ENCODE results near the gene PER2. TPM values are rescaled to one million over a fixed set of nuclear protein-coding genes. Genes with fewer than 3 reads are reported as not detected.

PER2 gene
- total and polyA plus RNA-seq, 9 of the 15 experiments (the other 6 are each of a cell fraction or from before 2014, with no cell fraction given), result 1.1 to 10.3 (median 2.9) TPM

- Histone ChIP-seq H3K4me3 (no peak overlapping the region), H4K20me1 (replicated peaks; ENCODE audit: control insufficient read depth, insufficient read depth, low read length) (no peaks in the 10 kb centered on the region), H3K9me1 (ENCODE audit: control insufficient read depth, insufficient read depth, low read length) (no peaks in the 10 kb centered on the region), H3K4me2 (ENCODE audit: insufficient read depth, low read length) (no peak overlapping the region), H3K9me3 (replicated peaks; ENCODE audit: control insufficient read depth, insufficient read depth, low read depth, low read length) (no peaks in the 10 kb centered on the region), H3K4me1 (replicated peaks in 1 of 2; ENCODE audit: control insufficient read depth in 2 of 2, insufficient read depth in 2 of 2, low read length in 2 of 2) (no peaks in the 10 kb centered on the region; a peak in 1 of 5 replicates), H3K36me3 (ENCODE audit: control insufficient read depth, insufficient read depth, low read length) (peaks cover 46% of the 10 kb centered on the region; the same call in 1 of the 3 replicates), H3K79me2 (ENCODE audit: control insufficient read depth, insufficient read depth, low read length) (no peaks in the 10 kb centered on the region), H3K9ac (ENCODE audit: insufficient read depth in 1 of 2, low read depth in 2 of 2, low read length in 2 of 2) (no peak overlapping the region), H3K27me3 (ENCODE audit: control insufficient read depth in 2 of 2, insufficient read depth in 2 of 2, low read length in 2 of 2) (no peaks in the 10 kb centered on the region), H2AFZ (ENCODE audit: low read depth, low read length) (no peak overlapping the region), H3K27ac (ENCODE audit: extremely low read depth, low read depth, low read length) (no peak overlapping the region)
- 78% methylated on average over 8 of the region's 13 CpGs for WGBS (ENCODE audit: insufficient coverage, low coverage, missing lambda C conversion rate)
- ChIA-PET POLR2A (interaction anchor here (0.6 to 1.1 kb wide), 2 partner anchors 9 to 14 kb away, joined by 3 to 4 read pairs; no protein-coding TSS in a partner anchor), CTCF (ENCODE audit: low intra/inter-chr PET ratio) (no interaction called here)
- no peak for ATAC-seq
- no peak for FAIRE-seq
- intact Hi-C loops (cut with micrococcal nuclease) (no loop called here), in situ Hi-C loops (cut with MboI) (loop anchor here (25.0 kb wide), 1 partner anchor 409 kb away; the partner anchor contains the start of gene RAMP1)
- DNase-seq (ENCODE audit: extremely low read depth in 1 of 4, low spot score in 3 of 4), result no peak
- BruUV-seq (replicated peaks), result no TSS peak
- TF ChIP-seq VEZF1 (CRISPR knock-in tag; IDR thresholded peaks at IDR 0.05) (no peak), DDX20 (tag; IDR thresholded peaks at IDR 0.05; ENCODE audit: low read depth) (no peak), RCOR1 (IDR thresholded peaks at IDR 0.05; ENCODE audit: borderline replicate concordance in 1 of 2, low read depth in 2 of 2, low read length in 2 of 2) (no peak), MXI1 (IDR thresholded peaks at IDR 0.05; ENCODE audit: low read depth, low read length) (no peak), PRDM10 (IDR thresholded peaks at IDR 0.05; ENCODE audit: partially characterized antibody) (no peak), SNAPC5 (CRISPR knock-in tag; IDR thresholded peaks at IDR 0.05) (no peak), SFPQ (IDR thresholded peaks at IDR 0.05; ENCODE audit: low read depth, low read length) (no peak), ZHX1 (conservative IDR thresholded peaks at IDR 0.05; ENCODE audit: low read length) (no peak), HDAC8 (tag; IDR thresholded peaks at IDR 0.05) (no peak)
These were observed 17.3 kb downstream of the PER2 start for GRCh38 chr2:238271061-238271554.

Data from K562 (cell line).